Right hindlimb (tissue), 1 donor: ENCODE data around the gene CD47.

Experiments used
- DNase-seq: peaks from one replicate; pipeline ENCODE4 v3.0.0-alpha.2; 2018

The CD47 gene

DNA sequence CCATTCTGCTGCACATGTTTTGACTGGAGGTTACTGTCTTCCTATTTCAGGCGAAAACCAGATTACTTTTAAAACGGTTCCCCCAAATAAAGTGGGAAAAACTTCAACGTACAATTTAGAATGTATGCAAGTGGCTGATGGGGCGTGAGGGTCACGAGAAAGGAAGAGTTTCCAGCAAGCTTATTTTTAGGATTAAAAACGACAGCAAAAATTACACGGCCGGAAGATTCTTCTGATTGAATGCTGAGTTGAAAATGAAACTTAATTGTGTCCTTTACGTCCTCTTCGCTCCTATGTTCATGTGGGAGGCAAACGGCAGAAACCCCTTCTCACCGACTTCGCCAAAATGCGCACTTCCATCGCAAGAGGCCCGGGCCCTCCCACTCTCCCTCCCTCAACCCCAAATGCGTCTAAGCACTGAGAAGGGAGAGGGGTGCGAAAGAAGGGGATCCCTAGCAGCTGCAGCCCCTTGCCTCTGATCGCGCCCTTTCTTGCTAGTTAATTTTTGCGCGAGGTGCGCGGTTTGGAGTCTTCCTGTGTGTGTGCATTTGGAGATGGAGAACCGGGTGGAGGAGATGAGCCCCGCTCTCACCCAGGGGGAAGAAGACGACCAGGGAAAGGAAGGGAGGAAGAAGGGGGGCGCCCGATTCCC is 656 bp downstream of the CD47 start:
- peak; percentile 72 for DNase-seq

DNA sequence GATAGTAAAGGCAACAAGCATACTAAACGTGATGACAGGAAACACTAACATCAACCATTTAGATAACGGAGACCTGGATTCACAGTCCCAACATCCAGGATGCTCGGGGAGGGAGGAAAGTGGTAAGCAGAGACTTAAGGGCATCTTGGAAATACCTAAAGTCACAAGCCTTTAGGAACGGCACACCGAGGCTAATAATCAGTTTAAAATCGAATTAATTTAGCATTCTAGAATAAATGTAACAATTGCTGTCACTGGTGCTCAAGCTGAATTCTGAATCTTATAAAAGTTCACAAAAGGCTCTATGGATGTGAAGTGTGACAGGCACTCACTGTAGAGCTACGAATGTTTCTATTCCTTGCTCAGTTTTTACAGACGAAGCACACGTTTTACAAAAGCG is 1.3 kb downstream of the CD47 start:
- DNase-seq, result no peak

DNA sequence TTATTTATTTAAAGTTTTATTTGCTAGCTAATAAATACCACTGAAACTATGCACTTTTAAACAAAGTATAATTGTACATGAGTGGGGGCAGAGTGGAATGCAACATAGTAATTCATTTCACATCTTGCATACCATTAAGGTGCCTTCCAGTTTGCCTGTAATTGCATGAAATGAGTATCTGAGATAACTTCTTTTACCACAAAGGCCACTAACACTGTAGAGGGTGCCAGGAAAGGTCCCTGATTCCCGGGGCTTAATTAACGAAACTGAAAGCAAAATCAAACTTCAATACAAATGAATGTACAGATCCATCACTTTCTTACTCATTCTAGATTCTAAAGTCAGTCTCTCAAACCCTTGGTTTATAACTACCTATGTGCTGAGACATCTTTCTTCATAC is 2.1 kb downstream of the CD47 start:
- no peak for DNase-seq

DNA sequence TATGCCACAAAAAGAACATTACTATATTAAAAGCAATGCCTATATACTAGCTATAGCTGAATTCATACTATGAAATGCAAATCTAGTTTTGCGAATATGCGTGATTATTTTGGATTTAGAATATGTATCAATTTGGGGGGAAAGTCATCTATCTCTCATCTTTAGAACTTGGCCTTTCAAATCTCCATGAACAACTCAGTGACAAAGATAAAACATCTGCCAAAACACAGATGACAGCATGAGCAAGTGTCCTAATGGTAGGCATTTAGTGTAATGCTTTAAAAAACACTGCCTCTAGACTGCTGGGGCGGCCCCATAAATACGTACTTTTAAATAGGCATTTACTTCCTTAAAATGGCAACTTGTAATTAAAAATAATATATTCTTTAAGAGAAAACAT is 2.7 kb downstream of the CD47 start:
- no peak for DNase-seq

DNA sequence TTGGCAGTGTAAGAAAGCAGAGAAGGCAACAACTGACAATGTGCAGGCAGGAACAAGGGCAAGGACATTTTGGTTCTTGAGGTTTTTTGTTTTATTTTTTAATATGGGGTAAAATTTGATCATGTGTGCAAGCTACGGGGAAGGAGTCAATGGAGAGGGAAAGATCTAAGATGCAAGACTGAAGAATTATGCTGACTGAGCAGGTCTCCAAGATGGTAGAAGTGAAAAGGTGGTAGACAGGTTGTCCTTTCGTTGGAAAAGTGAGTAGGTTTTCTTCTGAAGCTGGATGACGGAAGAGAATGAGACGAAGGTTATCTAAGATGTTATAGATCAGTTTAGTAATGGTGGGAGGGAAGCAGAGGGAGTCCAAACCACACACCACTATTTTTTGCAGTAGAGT is 4.2 kb downstream of the CD47 start:
- DNase-seq, result no peak

DNA sequence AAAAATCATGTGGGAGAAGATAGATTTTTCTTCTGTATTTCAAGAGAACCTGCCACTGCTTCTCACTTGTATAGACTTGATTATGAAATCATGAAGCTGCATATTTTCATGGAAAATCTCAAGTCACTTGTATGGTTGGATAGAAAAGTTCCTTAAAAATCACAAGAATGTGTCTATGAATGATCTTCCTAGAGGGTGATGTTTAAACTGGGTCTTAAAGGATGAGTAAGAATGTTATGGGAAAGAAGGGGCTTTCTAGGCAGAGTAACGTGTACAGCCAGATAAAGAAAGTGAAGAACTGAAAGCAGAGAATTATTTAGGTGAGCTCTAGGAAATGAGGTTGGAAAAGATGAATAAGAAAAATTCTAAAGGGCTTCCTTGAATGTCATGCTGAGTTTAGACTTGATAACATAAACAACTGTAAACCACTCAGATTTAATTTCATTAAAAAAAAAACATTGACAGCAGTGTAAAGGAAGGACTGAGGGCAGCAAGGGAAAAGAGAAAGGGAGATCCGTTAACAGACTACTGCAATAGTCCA is 5.0 kb downstream of the CD47 start:
- no peak for DNase-seq

DNA sequence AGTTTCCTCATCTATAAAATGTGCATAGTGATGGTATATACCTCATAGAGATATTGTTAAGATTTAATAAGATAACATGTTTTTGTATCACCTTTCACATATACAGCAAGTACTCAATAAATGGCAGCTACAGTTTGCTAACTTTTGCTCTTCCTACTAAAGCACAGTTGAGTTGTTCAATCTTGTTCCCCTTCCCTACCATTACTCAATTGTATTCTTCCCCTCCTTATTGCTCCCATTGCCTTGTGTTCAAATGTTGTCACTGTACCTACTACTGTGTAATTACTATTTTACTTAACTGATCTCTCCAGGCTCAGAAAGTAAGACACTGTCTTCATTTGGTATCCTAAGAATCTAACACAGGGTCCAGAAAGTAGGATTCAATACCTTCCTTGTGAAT is 5.5 kb downstream of the CD47 start:
- no peak for DNase-seq

DNA sequence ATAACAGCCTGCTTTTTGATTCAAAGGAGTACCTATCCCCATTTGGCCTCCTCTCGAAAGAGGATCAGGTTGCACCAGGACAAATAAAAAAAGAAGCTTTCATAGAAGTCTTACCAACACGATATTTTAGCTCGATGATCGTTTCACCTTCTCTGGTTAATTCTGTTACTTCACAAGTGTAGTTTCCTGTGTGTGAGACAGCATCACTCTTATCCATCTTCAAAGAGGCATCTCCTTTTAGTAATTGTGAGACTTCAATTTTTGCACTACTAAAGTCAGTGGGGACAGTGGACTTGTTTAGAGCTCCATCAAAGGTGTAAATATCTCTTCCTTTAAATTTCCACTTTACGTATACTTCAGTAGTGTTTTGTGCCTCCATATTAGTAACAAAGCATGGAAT is 11.0 kb downstream of the CD47 start:
- DNase-seq, result no peak

DNA sequence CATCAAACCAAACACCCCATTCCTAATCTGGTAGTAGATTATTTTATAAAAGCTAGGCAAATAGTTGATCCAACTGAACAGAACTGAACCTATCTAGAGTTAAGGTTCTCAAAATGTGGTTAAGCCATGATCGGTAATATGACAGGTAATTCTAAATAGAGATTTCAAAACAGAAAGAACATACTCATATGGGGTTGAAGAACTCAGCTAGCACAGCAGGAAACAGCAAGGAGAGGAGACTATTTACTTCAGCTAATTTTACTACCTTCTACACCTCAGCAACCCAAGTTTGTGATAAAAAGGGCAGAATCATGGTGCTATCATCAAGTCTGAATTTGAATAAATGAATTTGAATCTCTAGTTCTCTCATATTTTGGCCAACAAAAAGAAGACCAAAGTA is 11.8 kb downstream of the CD47 start:
- no peak for DNase-seq

DNA sequence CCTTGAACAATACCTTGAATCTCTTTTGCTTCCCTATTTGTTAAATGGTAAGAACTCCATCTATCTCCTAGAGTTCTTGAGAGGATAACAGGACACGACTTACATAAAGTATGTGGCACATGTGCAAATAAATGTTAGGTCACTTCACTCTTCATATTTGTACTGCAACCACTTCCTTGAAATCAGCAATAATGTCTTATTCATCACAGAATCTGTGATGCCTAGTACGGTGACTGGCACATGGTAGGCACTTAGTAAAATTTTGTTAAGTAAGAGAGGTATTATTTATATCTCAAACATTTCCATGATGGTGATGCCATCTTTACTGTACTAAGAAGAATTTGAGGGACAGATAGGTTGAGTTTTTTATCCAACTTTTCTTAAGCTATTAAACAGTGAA is 14.3 kb downstream of the CD47 start:
- no peak for DNase-seq

DNA sequence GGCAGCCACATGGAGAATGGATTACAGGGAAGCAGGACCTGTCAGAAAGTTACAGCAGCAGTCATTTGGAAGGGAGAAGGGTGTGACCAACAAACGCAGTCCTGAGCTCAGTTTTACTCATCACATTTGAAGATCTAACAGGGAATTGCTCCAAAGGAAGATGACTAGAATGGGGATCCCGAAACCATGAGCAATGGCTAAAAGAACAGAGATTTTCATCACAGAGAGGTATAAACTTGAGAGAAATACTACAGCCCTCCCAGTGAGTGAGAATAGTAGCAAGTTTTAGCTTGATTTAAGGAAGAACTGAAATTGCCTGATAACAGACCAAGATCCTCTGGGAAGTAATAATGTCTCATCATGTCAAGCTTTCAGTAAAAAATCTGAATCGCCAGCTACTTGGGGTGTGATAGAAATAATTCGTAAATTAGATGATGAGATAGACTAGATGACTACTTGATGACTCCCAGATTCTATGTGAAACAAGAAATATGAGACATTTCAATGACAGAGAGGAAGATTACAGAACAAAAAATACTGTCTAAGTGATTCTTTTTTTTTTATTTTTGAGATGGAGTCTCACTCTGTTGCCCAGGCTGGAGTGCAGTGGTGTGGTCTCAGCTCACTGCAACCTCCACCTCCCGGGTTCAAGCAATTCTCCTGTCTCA is 16.9 kb downstream of the CD47 start:
- DNase-seq, result no peak

DNA sequence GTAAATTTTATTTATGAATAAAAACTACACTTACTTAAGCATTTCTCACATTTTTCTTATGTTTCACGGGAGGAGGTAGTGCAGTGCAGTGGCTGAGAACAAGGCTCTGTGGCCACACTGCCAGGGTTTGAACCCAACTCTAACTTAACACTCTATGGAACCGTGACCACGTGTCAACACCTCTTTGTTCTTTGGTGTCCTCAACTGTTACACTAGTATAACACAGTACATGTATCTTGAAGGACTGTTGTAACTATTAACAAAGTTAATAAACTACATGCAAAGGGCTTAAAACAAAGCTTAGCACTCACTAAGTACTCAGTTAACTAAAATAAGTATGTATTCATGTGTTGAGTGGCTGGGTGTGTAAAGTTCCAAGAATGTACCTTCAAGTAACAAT is 19.5 kb downstream of the CD47 start:
- no peak for DNase-seq

DNA sequence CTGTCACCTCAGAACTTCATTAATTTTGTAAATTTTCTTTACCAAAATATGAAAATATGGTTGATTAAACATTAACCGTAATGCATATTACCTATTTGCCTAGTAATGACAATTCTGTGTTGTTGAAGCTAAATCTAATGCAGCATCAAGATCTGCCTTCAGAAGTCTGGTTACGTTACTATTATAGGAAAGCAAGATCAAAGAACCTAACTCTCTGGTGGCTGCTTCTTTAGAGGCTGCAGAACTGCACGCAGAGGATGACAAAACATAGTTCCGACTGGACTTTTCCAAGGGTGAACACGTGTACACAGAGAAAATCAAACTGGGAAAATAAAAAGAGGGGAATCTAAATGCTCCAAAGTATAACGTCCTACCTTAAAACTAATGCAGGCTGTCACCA is 20.5 kb downstream of the CD47 start:
- DNase-seq, result no peak

DNA sequence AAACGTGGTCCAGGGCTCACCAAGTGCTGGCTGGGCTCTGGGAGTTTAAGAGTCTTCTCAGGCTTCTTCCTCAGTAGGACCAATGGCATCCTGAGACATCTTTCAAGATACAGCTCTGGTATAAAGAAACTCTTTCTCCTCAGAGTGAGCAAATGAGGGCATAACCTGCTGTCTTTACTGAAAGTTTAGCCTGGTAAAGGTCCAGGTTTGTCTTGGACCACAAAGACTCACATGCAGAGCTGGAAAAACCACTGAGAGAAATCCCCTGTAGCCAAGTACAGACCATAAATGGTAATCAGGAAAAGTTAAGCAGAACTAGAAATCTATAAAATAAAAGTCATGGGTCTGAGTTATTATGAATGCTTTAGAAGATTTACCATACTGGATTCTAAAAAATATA is 23.1 kb downstream of the CD47 start:
- DNase-seq, result no peak

DNA sequence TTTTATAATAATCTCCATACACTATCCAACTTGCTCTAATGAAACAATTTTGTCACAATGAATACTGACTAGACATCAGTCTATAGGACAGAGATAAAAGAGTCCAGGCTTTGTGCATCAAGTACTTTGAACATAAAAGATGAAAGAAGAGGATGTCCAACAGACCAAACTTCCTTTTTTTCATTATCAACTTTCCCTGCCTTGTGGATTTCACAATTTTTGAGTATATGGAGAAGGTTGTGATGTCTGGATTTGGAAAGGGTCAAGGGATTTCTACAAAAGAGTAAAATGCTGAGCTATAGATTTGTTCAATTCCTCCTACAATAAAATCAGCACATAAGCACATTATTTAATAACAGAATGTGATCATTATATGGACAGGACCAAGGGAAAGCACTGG is 25.7 kb downstream of the CD47 start:
- no peak for DNase-seq

DNA sequence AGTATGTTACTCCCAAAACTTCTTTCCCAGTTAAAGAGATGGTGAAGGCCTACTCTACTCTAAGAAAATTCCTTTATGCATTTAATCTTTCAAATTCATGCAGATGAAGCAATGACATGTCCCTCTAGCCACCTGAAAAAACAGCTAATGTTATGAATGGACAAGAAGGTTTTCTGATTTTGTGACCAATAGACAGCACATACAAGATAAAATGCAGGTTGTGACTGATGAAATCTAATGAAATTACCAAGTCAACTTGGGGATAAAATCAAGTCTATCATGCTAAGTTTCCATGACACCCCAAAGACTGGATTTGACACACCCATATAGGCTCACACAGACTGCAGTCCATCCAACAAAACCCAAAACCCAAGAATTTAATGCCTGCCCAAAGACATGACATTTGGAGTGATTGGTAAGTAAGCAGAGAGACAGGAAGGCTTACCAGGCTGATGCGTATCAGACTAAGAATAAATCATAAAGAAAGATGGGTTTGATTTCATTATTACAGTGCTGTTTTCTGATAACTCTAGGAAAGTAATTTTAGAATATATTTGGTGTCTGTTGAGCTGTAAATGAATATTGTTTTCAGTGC is 26.4 kb downstream of the CD47 start:
- no peak for DNase-seq

DNA sequence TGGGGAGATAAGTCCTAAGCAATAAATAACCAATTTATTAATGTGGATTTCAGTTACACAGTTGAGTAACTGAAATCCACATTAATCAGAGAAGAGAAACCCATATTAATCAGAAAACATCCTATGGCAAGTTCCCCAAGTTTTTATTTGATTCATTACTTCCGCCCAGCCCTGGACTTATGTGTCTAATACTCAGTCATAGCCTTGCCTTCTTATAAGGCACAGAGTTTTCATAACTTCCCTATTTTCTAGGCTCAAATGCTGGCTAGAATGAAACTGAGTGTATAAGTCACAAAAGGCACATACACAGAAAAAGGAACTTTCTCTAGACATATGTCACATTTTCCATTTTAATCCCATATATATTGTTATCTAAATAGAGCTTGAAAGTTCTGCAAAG is 28.8 kb downstream of the CD47 start:
- no peak for DNase-seq

DNA sequence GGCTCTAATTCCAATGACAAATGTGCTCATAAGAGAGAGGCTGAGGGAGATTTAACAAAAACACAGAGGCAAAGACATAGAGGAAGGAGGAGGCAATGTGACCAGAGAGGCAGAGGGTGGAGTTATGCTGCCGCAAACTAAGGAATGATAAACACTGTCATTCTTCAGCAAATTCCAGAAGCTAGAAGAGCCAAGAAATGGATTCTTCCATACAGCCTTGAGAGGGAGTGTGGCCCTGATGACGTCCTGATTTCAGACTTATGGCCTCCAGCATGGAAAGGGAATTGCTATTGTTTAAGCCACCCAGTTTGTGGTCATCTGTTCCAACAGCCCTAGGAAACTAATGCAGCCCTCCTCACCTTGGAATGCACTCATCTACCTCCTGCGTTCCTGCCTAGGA is 30.5 kb downstream of the CD47 start:
- no peak for DNase-seq

DNA sequence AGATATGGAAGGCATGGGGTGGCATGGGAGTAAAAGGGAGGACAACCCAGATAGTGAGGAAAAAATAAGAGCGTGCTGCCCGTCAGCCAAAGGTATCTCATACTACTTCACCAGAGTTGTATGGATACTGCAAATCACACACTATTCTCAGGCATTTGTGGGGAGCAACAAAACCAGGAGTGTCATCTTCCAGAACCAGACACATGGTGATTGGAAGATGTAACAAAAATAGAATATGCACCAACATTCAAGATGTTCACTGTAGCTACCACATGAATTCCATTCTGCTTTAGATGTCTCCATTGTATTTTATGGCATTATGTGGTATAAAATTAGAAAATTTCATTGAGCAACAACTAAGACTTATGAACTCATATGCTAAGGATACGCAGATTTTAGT is 34.9 kb downstream of the CD47 start:
- no peak for DNase-seq

DNA sequence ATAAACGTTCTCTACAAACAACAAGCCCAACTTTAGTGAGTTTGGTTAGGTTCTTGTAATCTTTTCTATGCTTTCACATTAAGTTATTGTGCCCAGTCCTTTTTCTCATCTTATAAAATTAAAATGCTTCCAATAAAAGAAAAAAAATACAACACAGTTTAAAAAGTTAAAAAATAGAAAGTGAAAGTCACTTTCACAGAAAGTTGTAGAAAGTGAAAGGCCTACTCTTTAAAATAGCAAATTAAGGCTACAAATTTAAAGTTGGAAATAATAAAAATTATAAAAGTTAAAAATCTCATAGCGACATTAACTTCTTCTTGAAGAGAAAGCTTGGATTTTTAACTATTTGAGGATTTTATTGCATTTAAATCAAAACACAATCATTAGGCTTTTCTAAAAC is 35.9 kb downstream of the CD47 start:
- no peak for DNase-seq

DNA sequence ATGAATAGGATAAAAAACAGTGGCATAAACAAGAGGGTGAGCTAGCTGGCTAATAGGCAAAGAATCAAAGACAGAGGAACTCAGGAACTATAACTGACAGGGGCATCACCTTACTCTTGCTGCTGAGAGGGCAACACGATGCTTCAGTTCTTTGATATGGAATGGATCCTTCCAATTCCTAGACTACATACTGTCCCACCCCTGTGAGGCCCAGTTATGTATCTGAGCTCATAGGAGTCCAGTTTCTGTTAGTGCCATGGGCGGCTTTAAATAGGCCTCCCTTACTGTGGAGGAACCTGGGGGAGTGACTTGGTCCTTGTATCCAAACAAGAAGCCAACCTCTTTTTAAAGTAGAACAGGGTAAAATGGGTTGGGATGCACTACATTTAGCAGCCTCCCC is 37.3 kb downstream of the CD47 start:
- DNase-seq, result no peak

DNA sequence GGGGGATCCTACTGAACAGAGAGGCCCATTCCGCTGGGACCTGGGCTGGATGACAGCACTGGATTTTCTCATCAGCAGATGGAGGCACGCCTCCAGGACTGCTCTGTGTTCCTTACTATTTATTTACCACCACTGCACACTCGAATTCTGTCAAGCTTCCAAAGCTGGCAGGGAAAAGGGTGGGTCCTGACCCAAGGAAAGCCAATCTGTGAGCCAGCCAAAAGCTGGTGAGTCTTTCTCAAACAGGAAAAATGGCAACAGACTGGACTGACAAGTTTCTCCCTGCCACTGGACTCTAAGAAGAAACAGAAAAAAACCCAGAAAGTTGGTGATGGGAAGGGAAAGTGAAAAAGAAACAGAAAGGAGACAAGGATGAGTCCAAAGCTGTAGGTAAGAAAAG is 37.8 kb downstream of the CD47 start:
- no peak for DNase-seq

DNA sequence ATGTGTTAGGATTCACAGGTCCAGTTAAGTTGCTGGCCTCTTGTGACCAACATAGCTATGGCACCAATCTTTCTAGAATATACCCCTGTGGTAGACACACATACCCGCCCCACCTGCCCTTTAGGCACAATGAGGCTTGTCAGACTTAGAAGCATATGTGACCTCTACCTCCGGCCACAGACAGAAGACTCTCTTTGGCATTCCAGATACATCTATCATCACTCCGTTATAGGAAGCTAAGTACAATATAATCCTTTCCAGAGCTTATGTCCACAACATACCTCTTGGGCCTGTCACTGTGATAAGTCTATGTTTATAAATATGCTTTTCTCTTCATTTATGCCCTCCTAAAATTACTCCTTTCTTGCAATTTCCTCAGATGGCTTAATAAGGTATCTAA is 39.8 kb downstream of the CD47 start:
- no peak for DNase-seq

DNA sequence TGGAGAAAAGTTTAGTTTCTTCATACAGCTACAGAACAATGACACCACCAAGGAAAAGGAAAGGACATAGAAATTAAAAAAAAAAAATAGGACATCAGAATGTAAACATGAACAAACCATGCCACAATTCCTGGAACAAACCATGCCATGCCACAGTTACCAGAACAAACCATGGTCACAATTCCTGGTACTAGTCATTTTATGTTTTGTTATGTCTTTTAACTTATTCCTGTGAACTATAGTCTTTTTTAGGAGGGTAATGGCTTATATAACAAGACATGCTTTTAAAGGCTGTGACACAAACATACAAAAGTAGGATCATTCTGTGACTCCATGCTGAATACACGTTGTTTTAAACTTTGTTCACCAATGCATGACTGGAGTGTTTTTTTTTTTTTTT is 42.8 kb downstream of the CD47 start:
- DNase-seq, result no peak

DNA sequence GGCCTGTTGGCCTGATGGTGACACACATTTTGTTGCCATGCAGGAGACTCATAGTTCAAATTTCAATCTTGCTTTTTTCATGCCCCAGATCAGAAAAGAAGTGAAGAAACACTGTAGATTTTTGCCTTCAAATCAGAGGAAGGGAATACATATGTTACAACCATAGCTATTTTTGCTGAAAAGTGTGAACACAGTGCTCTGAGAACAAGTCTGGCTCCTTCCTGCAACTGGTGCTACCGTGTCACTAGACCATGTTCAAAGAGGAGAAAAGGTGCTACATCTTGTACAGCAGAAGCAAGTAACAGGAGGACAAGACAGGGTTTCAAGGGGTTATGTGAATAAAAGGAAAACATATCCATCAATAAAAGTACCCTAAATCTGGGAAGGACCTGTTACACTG is 44.6 kb downstream of the CD47 start:
- DNase-seq, result no peak
